Liver (tissue), 9 donors: ENCODE results near the gene GNG3. TPM values are rescaled to one million over a fixed set of nuclear protein-coding genes. Genes with fewer than 3 reads are reported as not detected.

Experiments used
- DNase-seq: peaks from one replicate; pipeline ENCODE4 v3.0.0-alpha.2; 2017; ENCODE audit warnings: low spot score
- H3K27ac ChIP-seq, 2 donors: one replicate each; pipeline ENCODE4 v1.7.0; 2013; ENCODE audit warnings: inconsistent platforms in 2 of 2, low read length in 2 of 2, control low read depth in 1 of 2, low read depth in 1 of 2, mild to moderate bottlenecking in 1 of 2
- H3K27me3 ChIP-seq, 4 donors: one replicate each; pipeline versions ENCODE4 v1.6.1 to v1.7.0; 2013; ENCODE audit warnings: low read length in 3 of 4, inconsistent platforms in 1 of 4, mild to moderate bottlenecking in 1 of 4, moderate library complexity in 1 of 4; ENCODE audit not compliant: control insufficient read depth in 4 of 4, insufficient read depth in 4 of 4
- H3K36me3 ChIP-seq, 4 donors: one replicate each; pipeline versions ENCODE4 v1.6.1 to v1.7.0; 2013; ENCODE audit warnings: low read length in 3 of 4, mild to moderate bottlenecking in 3 of 4, low read depth in 1 of 4, moderate library complexity in 1 of 4; ENCODE audit not compliant: control insufficient read depth in 4 of 4, insufficient read depth in 3 of 4
- H3K4me1 ChIP-seq, 4 donors: one replicate each; pipeline versions ENCODE4 v1.6.1 to v1.7.0; 2013; ENCODE audit warnings: low read length in 3 of 4, mild to moderate bottlenecking in 3 of 4, moderate library complexity in 1 of 4; ENCODE audit not compliant: control insufficient read depth in 4 of 4, insufficient read depth in 4 of 4
- H3K4me3 ChIP-seq, 3 donors: one replicate each; pipeline versions ENCODE4 v1.6.1 to v1.7.0; 2013; ENCODE audit warnings: low read length in 3 of 3, control low read depth in 1 of 3, low read depth in 1 of 3, mild to moderate bottlenecking in 1 of 3
- H3K9ac ChIP-seq, 2 donors: one replicate each; pipeline ENCODE4 v1.7.0; 2013; ENCODE audit warnings: low read length in 2 of 2, mild to moderate bottlenecking in 2 of 2, moderate library complexity in 2 of 2, control low read depth in 1 of 2, low read depth in 1 of 2
- H3K9me3 ChIP-seq, 4 donors: one replicate each; pipeline versions ENCODE4 v1.6.1 to v1.7.0; 2013; ENCODE audit warnings: low read length in 3 of 4; ENCODE audit not compliant: control insufficient read depth in 4 of 4
- EGR1 ChIP-seq, 2 donors: IDR thresholded peaks; 2 replicates each; pipeline ENCODE4 v1.6.1; 2016 to 2018; ENCODE audit warnings: antibody characterized with exemption in 2 of 2, low read depth in 2 of 2
- FOXA1 ChIP-seq: IDR thresholded peaks from 2 replicates; pipeline ENCODE4 v1.6.1; 2016; ENCODE audit warnings: antibody characterized with exemption
- FOXA2 ChIP-seq: IDR thresholded peaks from 2 replicates; pipeline ENCODE4 v1.6.1; 2016; ENCODE audit warnings: antibody characterized with exemption
- JUND ChIP-seq, 2 donors: IDR thresholded peaks; 2 replicates each; pipeline ENCODE4 v1.6.1; 2016; ENCODE audit warnings: antibody characterized with exemption in 2 of 2
- NR2F2 ChIP-seq: IDR thresholded peaks from 2 replicates; pipeline ENCODE4 v1.6.1; 2016; ENCODE audit warnings: antibody characterized with exemption
- RAD21 ChIP-seq, 2 donors: IDR thresholded peaks; 2 replicates each; pipeline ENCODE4 v1.6.1; 2016; ENCODE audit warnings: antibody characterized with exemption in 2 of 2, mild to moderate bottlenecking in 2 of 2
- RXRA ChIP-seq, 2 donors: IDR thresholded peaks; 2 replicates each; pipeline ENCODE4 v1.6.1; 2017 to 2018; ENCODE audit warnings: antibody characterized with exemption in 2 of 2, mild to moderate bottlenecking in 1 of 2
- SP1 ChIP-seq: IDR thresholded peaks from 2 replicates; pipeline ENCODE4 v1.6.1; 2018; ENCODE audit warnings: antibody characterized with exemption, mild to moderate bottlenecking
- TAF1 ChIP-seq: conservative IDR thresholded peaks from 2 replicates; pipeline ENCODE4 v1.6.1; 2016; ENCODE audit warnings: antibody characterized with exemption, mild to moderate bottlenecking
- YY1 ChIP-seq: IDR thresholded peaks from 2 replicates; pipeline ENCODE4 v1.6.1; 2016; ENCODE audit warnings: antibody characterized with exemption, mild to moderate bottlenecking
- WGBS: extraction: QIAGEN DNeasy Blood & Tissue Kit; methylation state at CpG from one replicate; pipeline ENCODE4 v1.1.7; 2013; 5-methylcytosine and 5-hydroxymethylcytosine counted together
- polyA plus RNA-seq, 2 donors: library from polyadenylated mRNA; stranded (reverse) in 1 of 2; unstranded in 1 of 2; fragments of 200-250 nt in 1 of 2; fragments of >200 nt in 1 of 2; fragmentation: Nextera tagmentation in 1 of 2; extraction: Ambion mirVana in 1 of 2; gene quantifications; one replicate each; pipeline versions ENCODE4 v1.2.1 to v1.2.3, GENCODE V29; 2013 to 2015
- total RNA-seq, 2 donors: library from RNA; depleted of rRNA; stranded (reverse); fragments of >200 nt; gene quantifications; one replicate each; pipeline ENCODE4 v1.2.3, GENCODE V29; 2014
- TF ChIP-seq, protein P1 (sequence below): IDR thresholded peaks from 2 replicates; pipeline ENCODE4 v1.6.1; 2016; ENCODE audit warnings: antibody characterized with exemption
- TF ChIP-seq, protein P2 (sequence below): fragments of 150-350 bp; IDR thresholded peaks from 2 replicates; pipeline ENCODE4 v1.5.1; 2017; ENCODE audit warnings: improper control_type of control experiment, low read depth, low read length; ENCODE audit not compliant: missing input control
- TF ChIP-seq, protein P3 (sequence below): IDR thresholded peaks from 2 replicates; pipeline ENCODE4 v1.6.1; 2016; ENCODE audit warnings: antibody characterized with exemption
- donor health status: healthy.
- donor health status: healthy.
- donor health status: healthy.
- donor health status: healthy.
- donor health status: healthy.

The GNG3 gene
- total and polyA plus RNA-seq, 4 donors: 0.19 TPM; not detected in 3

DNA sequence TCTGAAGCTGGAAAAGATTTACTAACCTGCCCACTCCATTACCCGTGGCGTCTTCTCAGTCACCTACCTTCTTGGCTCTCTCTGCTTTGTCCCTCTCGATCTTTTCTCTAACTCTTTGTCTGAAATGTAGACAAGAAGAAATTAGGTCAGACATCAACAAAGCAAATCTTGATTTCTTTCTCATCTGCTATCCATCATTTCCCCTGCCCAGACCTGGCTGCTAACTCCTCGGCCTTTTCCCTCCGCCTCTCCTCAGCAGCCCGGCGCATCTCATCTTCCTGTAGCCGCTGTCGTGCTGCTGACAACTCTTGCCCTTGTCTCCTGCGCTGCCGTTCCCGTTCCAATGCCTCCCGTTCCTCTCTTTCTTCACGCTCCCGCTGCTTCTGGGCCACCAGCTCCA, 29.8 kb upstream of the GNG3 start:
- Histone ChIP-seq H3K36me3 (peaks cover 0 to 6% (median 3%) of the 10 kb centered on the region in 4 donors), H3K27ac (no peak overlapping the region), H3K9ac (peak overlapping the region in 1 of 2 donors; percentile 64), H3K9me3 (no peaks in the 10 kb centered on the region), H3K4me3 (no peak overlapping the region), H3K4me1 (peaks cover 4 to 45% (median 39%) of the 10 kb centered on the region in 4 donors), H3K27me3 (no peaks in the 10 kb centered on the region)
- 88% methylated on average over 15 of the region's 15 CpGs for WGBS
- no peak for DNase-seq
- TF ChIP-seq EGR1 (IDR thresholded peaks at IDR 0.05; ENCODE audit: low read depth in 2 of 2) (no peak), SP1 (no peak), YY1 (no peak), JUND (IDR thresholded peaks at IDR 0.05) (no peak), TAF1 (no peak), RXRA (IDR thresholded peaks at IDR 0.05) (no peak)
- TF ChIP-seq, protein P1, sequence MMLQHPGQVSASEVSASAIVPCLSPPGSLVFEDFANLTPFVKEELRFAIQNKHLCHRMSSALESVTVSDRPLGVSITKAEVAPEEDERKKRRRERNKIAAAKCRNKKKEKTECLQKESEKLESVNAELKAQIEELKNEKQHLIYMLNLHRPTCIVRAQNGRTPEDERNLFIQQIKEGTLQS: no peak

DNA sequence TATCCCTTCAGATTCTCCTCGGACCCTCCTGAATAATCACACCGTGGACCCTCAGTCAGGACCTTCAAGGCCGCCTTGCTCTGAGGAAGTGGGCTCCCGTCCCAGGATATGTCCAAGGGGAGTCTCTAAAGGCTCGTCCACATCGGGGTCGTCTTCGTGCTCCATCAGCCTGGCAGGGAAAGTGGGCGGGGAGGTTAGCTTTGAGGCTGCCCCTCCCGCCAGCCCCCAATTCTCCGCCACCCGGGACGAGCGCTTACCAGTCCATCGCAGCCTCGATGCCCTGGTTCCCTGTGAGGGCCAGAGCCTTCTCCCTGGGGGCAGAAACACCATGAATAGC, 29.1 kb upstream of the GNG3 start:
- DNase-seq: no peak
- WGBS: 4% methylated on average over 16 of the region's 16 CpGs
- peaks cover 2 to 38% (median 32%) of the 10 kb centered on the region in 4 donors for H3K4me1 ChIP-seq

DNA sequence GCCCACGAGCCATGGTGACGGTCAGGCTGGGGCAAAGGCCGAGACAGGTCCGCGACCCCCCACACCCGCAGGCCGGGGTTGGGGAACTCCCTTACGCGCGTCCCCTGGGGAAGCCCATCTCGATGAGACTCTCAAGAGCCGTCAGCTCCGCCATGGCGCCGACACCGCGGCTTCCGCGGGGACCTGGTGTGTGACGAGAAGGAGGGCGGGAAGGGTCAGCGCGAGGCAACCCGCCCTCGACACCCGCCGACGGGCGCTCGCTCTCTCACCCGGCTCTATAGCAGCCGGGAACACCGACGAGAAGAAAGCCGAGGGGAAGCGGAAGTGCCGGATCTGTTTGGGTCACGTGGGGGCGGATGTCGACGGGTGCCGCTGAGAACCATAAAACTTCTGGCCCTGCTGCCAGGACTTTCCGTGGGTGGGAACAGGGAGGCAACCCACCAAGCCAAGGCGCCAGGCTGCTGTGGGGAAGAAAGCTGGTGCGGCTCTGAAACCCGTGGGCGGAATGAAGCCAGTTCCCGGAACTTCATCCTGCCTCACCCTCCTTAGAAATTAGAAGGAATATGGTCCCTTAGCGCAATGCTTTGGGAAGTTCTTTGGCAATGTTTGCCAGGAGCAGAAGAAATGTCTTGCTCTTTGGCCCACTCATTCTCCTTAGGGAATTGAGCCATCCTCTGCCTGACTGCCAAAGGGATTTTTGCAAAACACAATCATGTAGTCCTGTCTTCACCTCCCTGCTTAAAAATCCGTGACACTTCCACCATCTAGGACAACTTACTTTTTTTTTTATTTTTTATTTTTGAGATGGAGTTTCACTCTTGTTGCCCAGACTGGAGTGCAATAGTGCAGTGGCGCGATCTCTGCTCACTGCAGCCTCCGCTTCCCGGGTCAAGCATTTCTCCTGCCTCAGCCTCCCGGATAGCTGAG, 28.4 kb upstream of the GNG3 start, which contains the start of gene UBXN1:
UBXN1 (minus strand) TSS at position 304 of the 927 bp plus-strand sequence; CDS start at position 154, 150 bp downstream.
- Histone ChIP-seq H3K4me1 (peaks cover 0 to 36% (median 30%) of the 10 kb centered on the region in 4 donors), H3K27me3 (no peaks in the 10 kb centered on the region), H3K27ac (peak within 1 kb of the TSS; percentile 64 to 81), H3K9me3 (no peaks in the 10 kb centered on the region), H3K9ac (peak within 1 kb of the TSS; percentile 53 to 91), H3K36me3 (peaks cover 0 to 5% (median 2%) of the 10 kb centered on the region in 4 donors), H3K4me3 (peak within 1 kb of the TSS; percentile 87 to 96 (median 90))
- 8% methylated on average over 55 of the region's 55 CpGs for WGBS
- peak; percentile 87 for DNase-seq
- no peak for TF ChIP-seq JUND (IDR thresholded peaks at IDR 0.05)
- TF ChIP-seq FOXA2: no peak
- TF ChIP-seq EGR1 (IDR thresholded peaks at IDR 0.05; ENCODE audit: low read depth in 2 of 2): peak; percentile 68 to 87
- TF ChIP-seq YY1: peak; percentile 87
- TF ChIP-seq, protein P2, sequence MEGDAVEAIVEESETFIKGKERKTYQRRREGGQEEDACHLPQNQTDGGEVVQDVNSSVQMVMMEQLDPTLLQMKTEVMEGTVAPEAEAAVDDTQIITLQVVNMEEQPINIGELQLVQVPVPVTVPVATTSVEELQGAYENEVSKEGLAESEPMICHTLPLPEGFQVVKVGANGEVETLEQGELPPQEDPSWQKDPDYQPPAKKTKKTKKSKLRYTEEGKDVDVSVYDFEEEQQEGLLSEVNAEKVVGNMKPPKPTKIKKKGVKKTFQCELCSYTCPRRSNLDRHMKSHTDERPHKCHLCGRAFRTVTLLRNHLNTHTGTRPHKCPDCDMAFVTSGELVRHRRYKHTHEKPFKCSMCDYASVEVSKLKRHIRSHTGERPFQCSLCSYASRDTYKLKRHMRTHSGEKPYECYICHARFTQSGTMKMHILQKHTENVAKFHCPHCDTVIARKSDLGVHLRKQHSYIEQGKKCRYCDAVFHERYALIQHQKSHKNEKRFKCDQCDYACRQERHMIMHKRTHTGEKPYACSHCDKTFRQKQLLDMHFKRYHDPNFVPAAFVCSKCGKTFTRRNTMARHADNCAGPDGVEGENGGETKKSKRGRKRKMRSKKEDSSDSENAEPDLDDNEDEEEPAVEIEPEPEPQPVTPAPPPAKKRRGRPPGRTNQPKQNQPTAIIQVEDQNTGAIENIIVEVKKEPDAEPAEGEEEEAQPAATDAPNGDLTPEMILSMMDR: no peak
- TF ChIP-seq NR2F2: peak; percentile 14
- TF ChIP-seq, protein P1: no peak
- TF ChIP-seq SP1: peak; percentile 65
- TF ChIP-seq RXRA (IDR thresholded peaks at IDR 0.05): peak; percentile 49 to 64
- peak; percentile 29 to 50 for TF ChIP-seq RAD21 (IDR thresholded peaks at IDR 0.05)
- no peak for TF ChIP-seq TAF1
- no peak for TF ChIP-seq FOXA1
- TF ChIP-seq, protein P3, sequence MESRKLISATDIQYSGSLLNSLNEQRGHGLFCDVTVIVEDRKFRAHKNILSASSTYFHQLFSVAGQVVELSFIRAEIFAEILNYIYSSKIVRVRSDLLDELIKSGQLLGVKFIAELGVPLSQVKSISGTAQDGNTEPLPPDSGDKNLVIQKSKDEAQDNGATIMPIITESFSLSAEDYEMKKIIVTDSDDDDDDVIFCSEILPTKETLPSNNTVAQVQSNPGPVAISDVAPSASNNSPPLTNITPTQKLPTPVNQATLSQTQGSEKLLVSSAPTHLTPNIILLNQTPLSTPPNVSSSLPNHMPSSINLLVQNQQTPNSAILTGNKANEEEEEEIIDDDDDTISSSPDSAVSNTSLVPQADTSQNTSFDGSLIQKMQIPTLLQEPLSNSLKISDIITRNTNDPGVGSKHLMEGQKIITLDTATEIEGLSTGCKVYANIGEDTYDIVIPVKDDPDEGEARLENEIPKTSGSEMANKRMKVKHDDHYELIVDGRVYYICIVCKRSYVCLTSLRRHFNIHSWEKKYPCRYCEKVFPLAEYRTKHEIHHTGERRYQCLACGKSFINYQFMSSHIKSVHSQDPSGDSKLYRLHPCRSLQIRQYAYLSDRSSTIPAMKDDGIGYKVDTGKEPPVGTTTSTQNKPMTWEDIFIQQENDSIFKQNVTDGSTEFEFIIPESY: peak; percentile 94

More for the DNA sequence above, 29.1 kb upstream of the GNG3 start:
- peak overlapping the region; percentile 87 to 96 (median 90) for H3K4me3 ChIP-seq
- peaks cover 0 to 6% (median 3%) of the 10 kb centered on the region in 4 donors for H3K36me3 ChIP-seq
- no peaks in the 10 kb centered on the region for H3K9me3 ChIP-seq
- TF ChIP-seq YY1 (no peak), FOXA1 (no peak), EGR1 (IDR thresholded peaks at IDR 0.05; ENCODE audit: low read depth in 2 of 2) (no peak)
- TF ChIP-seq, protein P2: no peak
- H3K27ac ChIP-seq: peak overlapping the region; percentile 64 to 81
- peak overlapping the region; percentile 53 to 91 for H3K9ac ChIP-seq
- H3K27me3 ChIP-seq: no peaks in the 10 kb centered on the region
